Smooth muscle cell (in vitro differentiated cells): ENCODE measurements around the gene GPC6. TPM values are rescaled to one million over a fixed set of nuclear protein-coding genes. Genes with fewer than 3 reads are reported as not detected.

Experiments
- DNase-seq: peaks from one replicate; lab custom pipeline; 2025; ENCODE audit not compliant: unreplicated experiment; lab: John Stamatoyannopoulos, UW
- H2AFZ ChIP-seq: fragments of 200-600 bp; sonication (generic); 2 replicates; pipeline ENCODE4 v1.6.0; 2016; ENCODE audit warnings: antibody characterized with exemption, low read depth, mild to moderate bottlenecking
- H3F3A ChIP-seq: fragments of 200-600 bp; sonication (generic); 2 replicates; pipeline ENCODE4 v1.6.0; 2017; ENCODE audit warnings: antibody characterized with exemption, low read depth
- H3K27ac ChIP-seq: fragments of 200-600 bp; sonication (generic); 2 replicates; pipeline ENCODE4 v1.5.1; 2016; ENCODE audit warnings: low read depth, mild to moderate bottlenecking
- H3K27me3 ChIP-seq: fragments of 200-600 bp; sonication (generic); 2 replicates; pipeline ENCODE4 v1.6.1; 2016; ENCODE audit warnings: low read depth, mild to moderate bottlenecking
- H3K36me3 ChIP-seq: fragments of 200-600 bp; sonication (generic); 2 replicates; pipeline ENCODE4 v1.5.1; 2016; ENCODE audit warnings: low read depth
- H3K4me1 ChIP-seq: fragments of 200-600 bp; sonication (generic); 2 replicates; pipeline ENCODE4 v1.5.1; 2016; ENCODE audit warnings: low read depth
- H3K4me2 ChIP-seq: fragments of 200-600 bp; sonication (generic); 2 replicates; pipeline ENCODE4 v1.6.0; 2016; ENCODE audit warnings: mild to moderate bottlenecking
- H3K4me3 ChIP-seq: fragments of 200-600 bp; sonication (generic); 2 replicates; pipeline ENCODE4 v1.5.1; 2016; ENCODE audit warnings: mild to moderate bottlenecking
- H3K79me2 ChIP-seq: fragments of 200-600 bp; sonication (generic); 2 replicates; pipeline ENCODE4 v1.6.0; 2016; ENCODE audit warnings: low read depth, mild to moderate bottlenecking
- H3K9ac ChIP-seq: fragments of 200-600 bp; sonication (generic); 2 replicates; pipeline ENCODE4 v1.6.0; 2016; ENCODE audit warnings: low read depth
- H3K9me3 ChIP-seq: fragments of 200-600 bp; sonication (generic); replicated peaks from 2 replicates; pipeline ENCODE4 v1.5.1; 2016; ENCODE audit warnings: low read depth
- H4K20me1 ChIP-seq: fragments of 200-600 bp; sonication (generic); 2 replicates; pipeline ENCODE4 v1.6.0; 2016; ENCODE audit warnings: low read depth
- CTCF ChIP-seq: fragments of 200-600 bp; sonication (generic); IDR thresholded peaks from 2 replicates; pipeline ENCODE4 v1.5.1; 2017; ENCODE audit warnings: borderline replicate concordance, mild to moderate bottlenecking, antibody characterized with exemption; ENCODE audit not compliant: insufficient read depth, poor library complexity, severe bottlenecking
- WGBS: methylation state at CpG from one replicate; pipeline ENCODE4 v1.1.7; 2016; ENCODE audit warnings: low lambda C conversion rate; 5-methylcytosine and 5-hydroxymethylcytosine counted together
- polyA plus RNA-seq: library from polyadenylated mRNA; unstranded; fragments of >200 nt; fragmentation: Nextera tagmentation; extraction: Ambion mirVana; gene quantifications from 2 replicates; pipeline ENCODE4 v1.2.1, GENCODE V29; 2016
- total RNA-seq: library from RNA; depleted of rRNA; stranded (reverse); fragments of >200 nt; gene quantifications from 2 replicates; pipeline ENCODE4 v1.2.3, GENCODE V29; 2014

The GPC6 gene
- total and polyA plus RNA-seq, 2 experiments from 2014 or later: 19.7 to 68.5 TPM

GRCh38 chr13:93784191-93784590 lies 557.6 kb downstream of the GPC6 start:
- H3K36me3 ChIP-seq: no peaks in the 10 kb centered on the region
- no peak overlapping the region for H3K4me2 ChIP-seq
- H3K4me3 ChIP-seq: no peak overlapping the region
- H3K9ac ChIP-seq: no peak overlapping the region
- H3K27ac ChIP-seq: no peak overlapping the region
- H3K9me3 ChIP-seq: no peaks in the 10 kb centered on the region
- H3K79me2 ChIP-seq: peaks cover 3% of the 10 kb centered on the region
- H3F3A ChIP-seq: no peaks in the 10 kb centered on the region
- no peaks in the 10 kb centered on the region for H3K4me1 ChIP-seq
- H2AFZ ChIP-seq: no peak overlapping the region
- 68% methylated on average over 1 of the region's 1 CpG for WGBS
- H3K27me3 ChIP-seq: no peaks in the 10 kb centered on the region
- DNase-seq: no peak
- TF ChIP-seq CTCF: no peak
- no peaks in the 10 kb centered on the region for H4K20me1 ChIP-seq

DNA sequence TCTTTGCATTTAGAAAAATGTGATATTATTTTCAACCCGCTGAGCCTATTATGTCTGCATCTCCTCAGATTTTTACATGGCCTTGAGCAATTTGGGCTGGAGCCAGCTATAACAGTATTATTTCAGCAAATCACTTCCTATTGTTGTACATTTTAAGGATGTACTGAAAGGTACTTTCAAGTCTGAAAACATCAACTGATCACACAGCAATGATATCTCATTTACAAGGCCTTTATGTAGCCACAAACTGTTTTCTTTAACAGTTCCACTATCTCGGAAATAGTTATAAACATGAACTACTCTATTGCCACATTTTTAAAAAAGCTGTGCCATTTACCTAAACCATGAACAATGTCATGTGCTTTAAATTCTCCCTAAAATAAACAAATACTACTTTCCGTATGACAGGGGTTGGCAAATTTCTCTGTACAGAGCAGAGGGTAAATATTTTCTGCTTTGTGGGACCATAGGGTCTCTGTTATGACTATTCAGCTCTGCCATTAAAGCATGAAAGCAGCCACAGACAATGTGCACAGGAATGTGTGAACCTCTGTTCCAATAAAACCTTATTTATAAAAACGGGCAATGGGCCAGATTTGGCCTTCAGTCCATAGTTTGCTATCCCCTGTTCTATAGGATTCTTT lies 560.4 kb downstream of the GPC6 start:
- no peak overlapping the region for H3K4me3 ChIP-seq
- H3K9me3 ChIP-seq: no peaks in the 10 kb centered on the region
- no peak overlapping the region for H3K4me2 ChIP-seq
- H4K20me1 ChIP-seq: no peaks in the 10 kb centered on the region
- H2AFZ ChIP-seq: no peak overlapping the region
- no peak overlapping the region for H3K27ac ChIP-seq
- H3F3A ChIP-seq: no peaks in the 10 kb centered on the region
- no peak for DNase-seq
- WGBS: 74% methylated on average over 4 of the region's 4 CpGs
- no peaks in the 10 kb centered on the region for H3K36me3 ChIP-seq
- H3K79me2 ChIP-seq: peaks cover 3% of the 10 kb centered on the region
- H3K27me3 ChIP-seq: no peaks in the 10 kb centered on the region
- no peaks in the 10 kb centered on the region for H3K4me1 ChIP-seq
- no peak overlapping the region for H3K9ac ChIP-seq
- TF ChIP-seq CTCF: no peak

DNA sequence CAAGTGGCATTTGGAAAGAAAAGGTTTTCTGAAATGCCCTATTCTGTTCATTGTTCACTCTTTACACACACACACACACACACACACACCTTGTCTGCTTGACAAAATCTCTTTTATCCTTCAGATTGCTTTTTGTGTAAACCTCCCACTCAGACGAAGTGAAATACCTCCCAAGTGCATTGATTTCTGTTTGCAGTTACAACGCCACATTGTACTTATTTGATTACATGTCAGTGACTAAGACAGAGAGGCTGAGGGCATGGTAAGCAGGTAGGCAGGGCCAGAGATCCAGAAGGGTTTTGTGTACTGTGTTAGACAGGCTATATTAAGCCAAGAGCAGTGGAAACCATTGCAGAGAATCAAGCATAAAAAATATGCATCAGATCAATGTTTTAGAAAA lies 561.8 kb downstream of the GPC6 start:
- H3K4me3 ChIP-seq: no peak overlapping the region
- H3K27ac ChIP-seq: no peak overlapping the region
- no peaks in the 10 kb centered on the region for H3F3A ChIP-seq
- no peak overlapping the region for H3K4me2 ChIP-seq
- no peaks in the 10 kb centered on the region for H3K9me3 ChIP-seq
- 77% methylated on average over 2 of the region's 2 CpGs for WGBS
- H3K27me3 ChIP-seq: no peaks in the 10 kb centered on the region
- peaks cover 3% of the 10 kb centered on the region for H3K79me2 ChIP-seq
- no peak overlapping the region for H2AFZ ChIP-seq
- no peak for DNase-seq
- TF ChIP-seq CTCF: no peak
- no peak overlapping the region for H3K9ac ChIP-seq
- no peaks in the 10 kb centered on the region for H4K20me1 ChIP-seq
- no peaks in the 10 kb centered on the region for H3K4me1 ChIP-seq
- H3K36me3 ChIP-seq: no peaks in the 10 kb centered on the region

DNA sequence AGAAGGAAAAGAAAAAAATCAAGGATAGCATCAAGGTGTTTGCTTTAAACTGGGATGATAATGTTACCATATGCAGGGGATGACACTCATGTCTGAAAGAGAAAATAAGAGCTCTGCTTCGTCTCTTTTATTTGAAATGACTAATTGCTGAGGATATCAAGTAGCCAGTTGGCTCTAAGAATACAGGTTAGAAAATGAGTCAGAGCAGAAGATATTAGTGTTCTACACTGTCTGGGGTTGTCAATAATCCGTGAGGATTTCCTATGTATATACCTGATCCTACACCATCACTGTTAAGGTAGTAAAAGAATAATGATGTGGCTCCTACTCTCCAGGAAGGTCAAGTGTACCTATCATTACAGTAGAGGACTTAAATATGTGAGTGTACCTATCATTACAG lies 562.5 kb downstream of the GPC6 start:
- WGBS: 76% methylated on average over 2 of the region's 2 CpGs
- H3K4me1 ChIP-seq: no peaks in the 10 kb centered on the region
- TF ChIP-seq CTCF: no peak

More for the DNA sequence above, 562.5 kb downstream of the GPC6 start:
- Histone ChIP-seq H3F3A (no peaks in the 10 kb centered on the region), H2AFZ (no peak overlapping the region), H3K9ac (no peak overlapping the region), H3K27me3 (no peaks in the 10 kb centered on the region), H3K79me2 (no peaks in the 10 kb centered on the region), H3K9me3 (no peaks in the 10 kb centered on the region), H3K4me3 (no peak overlapping the region), H3K36me3 (no peaks in the 10 kb centered on the region), H3K4me2 (no peak overlapping the region), H4K20me1 (no peaks in the 10 kb centered on the region), H3K27ac (no peak overlapping the region)
- no peak for DNase-seq
